Fibroblast of mammary gland (primary cell): Measurements from ENCODE around the gene ZDHHC11.
"Not testable (repeated sequence)": the region's sequence is repeated elsewhere in the genome, so short reads cannot be mapped to it uniquely, and the experiment has no call there.

Experiments used
- DNase-seq: peaks from one replicate; pipeline ENCODE4 v3.0.0-alpha.2; 2010; ENCODE audit warnings: low read depth
- H3K4me3 ChIP-seq: 2 replicates; pipeline ENCODE4 v1.5.1; 2011; ENCODE audit warnings: low read depth, mild to moderate bottlenecking, low read length, moderate library complexity; ENCODE audit not compliant: control insufficient read depth
- CTCF ChIP-seq: conservative IDR thresholded peaks from 2 replicates; pipeline ENCODE4 v1.5.1; 2011; ENCODE audit warnings: low read depth, low read length, inconsistent platforms; ENCODE audit not compliant: control insufficient read depth, insufficient read depth

Gene ZDHHC11

GRCh38 chr5:778421-778820, 72.4 kb downstream of the ZDHHC11 start:
- H3K4me3 ChIP-seq, DNase-seq: not testable (repeated sequence)

- no peak for TF ChIP-seq CTCF
- no peak for DNase-seq
- no peak overlapping the region for H3K4me3 ChIP-seq
Observed at GRCh38 chr5:777756-778161, 73.0 kb downstream of the ZDHHC11 start.

- H3K4me3 ChIP-seq: peak overlapping the region; percentile 20
- TF ChIP-seq CTCF: no peak
- peak; percentile 48 for DNase-seq
Observed at GRCh38 chr5:776862-777711, 73.7 kb downstream of the ZDHHC11 start.

- H3K4me3 ChIP-seq: no peak overlapping the region
- DNase-seq: no peak
- no peak for TF ChIP-seq CTCF
Observed at GRCh38 chr5:775961-776861, 74.6 kb downstream of the ZDHHC11 start.

GRCh38 chr5:775595-775960, 75.2 kb downstream of the ZDHHC11 start:
- not testable (repeated sequence) for H3K4me3 ChIP-seq, DNase-seq

- not testable (repeated sequence) for H3K4me3 ChIP-seq, DNase-seq
Observed at GRCh38 chr5:774854-775505, 75.8 kb downstream of the ZDHHC11 start.

- not testable (repeated sequence) for DNase-seq, H3K4me3 ChIP-seq
Observed at GRCh38 chr5:774304-774703, 76.5 kb downstream of the ZDHHC11 start.

- no peak for DNase-seq
- TF ChIP-seq CTCF: no peak
- no peak overlapping the region for H3K4me3 ChIP-seq
Observed at GRCh38 chr5:773517-774264, 77.1 kb downstream of the ZDHHC11 start.

GRCh38 chr5:772931-773330, 77.9 kb downstream of the ZDHHC11 start:
- H3K4me3 ChIP-seq, DNase-seq: not testable (repeated sequence)

- not testable (repeated sequence) for DNase-seq, H3K4me3 ChIP-seq
Observed at GRCh38 chr5:772547-772890, 78.3 kb downstream of the ZDHHC11 start.

GRCh38 chr5:771841-772546, 78.8 kb downstream of the ZDHHC11 start:
- DNase-seq, H3K4me3 ChIP-seq: not testable (repeated sequence)
